ENCODE measurements around the gene PLEKHG5. TPM values are rescaled to one million over a fixed set of nuclear protein-coding genes. Genes with fewer than 3 reads are reported as not detected.
A peak's percentile ranks its signal among the peaks of the same experiment; 100 is the strongest.

The PLEKHG5 gene
- total and polyA plus RNA-seq, 9 donors = 2.0 to 13.1 (median 9.4) TPM

DNA sequence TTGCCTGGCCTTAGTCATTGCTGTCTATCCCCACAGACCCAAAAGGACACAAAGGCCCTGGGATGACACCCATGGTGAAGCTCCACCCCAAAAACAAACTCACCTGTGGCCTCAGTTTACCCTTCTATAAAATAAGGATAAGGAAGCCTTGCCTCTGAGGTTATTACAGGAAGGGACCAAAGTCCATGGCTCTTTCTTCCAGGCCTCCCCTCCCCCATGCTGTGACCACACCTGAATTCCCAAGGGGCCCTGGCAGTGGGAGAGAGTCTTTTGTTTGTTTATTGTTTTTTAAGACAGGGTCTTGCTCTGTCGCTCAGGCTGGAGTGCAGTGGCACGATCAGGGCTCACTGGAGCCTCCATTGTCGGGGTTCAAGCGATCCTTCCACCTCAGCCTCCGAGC is 15.0 kb downstream of the PLEKHG5 start:
- DNase-seq = no peak
- no peak for TF ChIP-seq CTCF (IDR thresholded peaks at IDR 0.05)
- no peak for TF ChIP-seq POLR2A (IDR thresholded peaks at IDR 0.05)
- TF ChIP-seq EP300 (IDR thresholded peaks at IDR 0.05) = no peak
- H3K27me3 ChIP-seq = no peaks in the 10 kb centered on the region
- H3K9me3 ChIP-seq = no peaks in the 10 kb centered on the region
- WGBS, 3 donors = 89 to 93% (median 90%) methylated on average over 5 of the region's 5 CpGs
- intact Hi-C loops (cut with DNase I) = no loop called here
- H3K36me3 ChIP-seq = no peaks in the 10 kb centered on the region
- H3K4me1 ChIP-seq (ENCODE audit: insufficient read depth) = no peaks in the 10 kb centered on the region
- no peak overlapping the region for H3K4me3 ChIP-seq
- no peak overlapping the region for H3K27ac ChIP-seq

GRCh38 chr1:6475381-6476133 is 15.9 kb downstream of the PLEKHG5 start:
- TF ChIP-seq EP300 (IDR thresholded peaks at IDR 0.05) = no peak
- no peak for TF ChIP-seq POLR2A (IDR thresholded peaks at IDR 0.05)
- peak; percentile 57 to 91 (median 68) for TF ChIP-seq CTCF (IDR thresholded peaks at IDR 0.05)
- Histone ChIP-seq H3K36me3 (no peaks in the 10 kb centered on the region), H3K4me1 (ENCODE audit: insufficient read depth) (no peaks in the 10 kb centered on the region), H3K4me3 (no peak overlapping the region), H3K27ac (no peak overlapping the region), H3K27me3 (no peaks in the 10 kb centered on the region), H3K9me3 (no peaks in the 10 kb centered on the region)
- WGBS, 3 donors = 31 to 36% (median 34%) methylated on average over 32 to 33 of the region's 33 CpGs
- intact Hi-C loops (cut with DNase I) = no loop called here
- peak; percentile 37 to 75 (median 66) for DNase-seq

DNA sequence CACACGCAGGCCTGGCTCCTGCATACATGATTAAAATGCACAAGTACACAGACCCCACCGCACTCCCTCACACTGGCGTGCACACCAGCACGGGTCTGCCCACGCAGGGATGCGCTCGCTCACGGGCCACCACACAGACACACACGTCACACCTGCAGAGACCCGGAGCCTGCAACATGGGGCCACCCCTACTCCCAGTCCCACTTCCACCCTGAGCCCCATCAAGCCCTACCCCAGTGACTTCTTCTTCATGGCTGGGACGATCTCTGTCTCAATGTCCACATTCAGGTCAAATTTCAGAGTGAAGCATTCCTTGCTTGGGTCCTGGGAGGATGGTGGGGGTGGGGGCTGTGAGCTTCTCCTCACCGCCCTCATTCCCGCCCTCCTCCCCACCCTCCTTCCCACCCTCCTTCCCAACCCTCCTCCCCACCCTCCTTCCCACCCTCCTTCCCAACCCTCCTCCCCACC is 16.6 kb downstream of the PLEKHG5 start:
- TF ChIP-seq CTCF (IDR thresholded peaks at IDR 0.05) (no peak), POLR2A (IDR thresholded peaks at IDR 0.05) (no peak), EP300 (IDR thresholded peaks at IDR 0.05) (no peak)

GRCh38 chr1:6473974-6474814 is 17.3 kb downstream of the PLEKHG5 start:
- Histone ChIP-seq H3K36me3 (no peaks in the 10 kb centered on the region), H3K4me1 (ENCODE audit: insufficient read depth) (no peaks in the 10 kb centered on the region), H3K27me3 (no peaks in the 10 kb centered on the region), H3K4me3 (no peak overlapping the region), H3K27ac (no peak overlapping the region), H3K9me3 (no peaks in the 10 kb centered on the region)
- TF ChIP-seq POLR2A (IDR thresholded peaks at IDR 0.05) (no peak), EP300 (IDR thresholded peaks at IDR 0.05) (no peak), CTCF (IDR thresholded peaks at IDR 0.05) (no peak)
- DNase-seq = no peak
- intact Hi-C loops (cut with DNase I) = no loop called here
- WGBS, 3 donors = 80 to 83% (median 82%) methylated on average over 22 to 33 of the region's 33 CpGs

More for the DNA sequence above, 16.6 kb downstream of the PLEKHG5 start:
- no peak for DNase-seq
- Histone ChIP-seq H3K36me3 (no peaks in the 10 kb centered on the region), H3K27ac (no peak overlapping the region), H3K4me3 (no peak overlapping the region), H3K4me1 (ENCODE audit: insufficient read depth) (no peaks in the 10 kb centered on the region), H3K27me3 (no peaks in the 10 kb centered on the region), H3K9me3 (no peaks in the 10 kb centered on the region)
- 85 to 94% (median 87%) methylated on average over 12 to 13 of the region's 13 CpGs for WGBS, 3 donors
- intact Hi-C loops (cut with DNase I) = no loop called here
